ENCODE data around the gene LILRA5. TPM values are rescaled to one million over a fixed set of nuclear protein-coding genes. Genes with fewer than 3 reads are reported as not detected.

Gene LILRA5
- total RNA-seq, 4 donors from 2014 or later: 3.1 to 23.3 (median 3.4) TPM

DNA sequence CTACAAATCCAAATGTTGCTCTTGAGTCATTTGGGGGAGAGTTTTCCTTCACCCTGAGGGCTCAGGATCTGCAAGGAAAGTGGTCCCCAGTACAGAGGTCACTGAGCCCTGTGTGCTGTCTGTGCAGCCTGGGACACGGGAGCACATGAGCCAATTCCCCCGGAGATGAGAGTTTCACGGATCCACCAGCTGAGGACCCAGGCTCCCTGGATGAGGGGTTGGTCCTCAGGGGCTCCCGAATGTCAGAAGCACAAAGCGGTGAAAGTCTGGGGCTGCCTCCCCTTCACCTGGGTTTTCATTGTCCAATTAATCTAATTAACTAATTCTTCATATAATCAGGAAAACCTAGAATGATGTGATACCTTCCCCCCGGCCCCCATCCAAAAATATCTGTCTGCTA lies 18.4 kb downstream of the LILRA5 start:
- TF ChIP-seq, protein P1, sequence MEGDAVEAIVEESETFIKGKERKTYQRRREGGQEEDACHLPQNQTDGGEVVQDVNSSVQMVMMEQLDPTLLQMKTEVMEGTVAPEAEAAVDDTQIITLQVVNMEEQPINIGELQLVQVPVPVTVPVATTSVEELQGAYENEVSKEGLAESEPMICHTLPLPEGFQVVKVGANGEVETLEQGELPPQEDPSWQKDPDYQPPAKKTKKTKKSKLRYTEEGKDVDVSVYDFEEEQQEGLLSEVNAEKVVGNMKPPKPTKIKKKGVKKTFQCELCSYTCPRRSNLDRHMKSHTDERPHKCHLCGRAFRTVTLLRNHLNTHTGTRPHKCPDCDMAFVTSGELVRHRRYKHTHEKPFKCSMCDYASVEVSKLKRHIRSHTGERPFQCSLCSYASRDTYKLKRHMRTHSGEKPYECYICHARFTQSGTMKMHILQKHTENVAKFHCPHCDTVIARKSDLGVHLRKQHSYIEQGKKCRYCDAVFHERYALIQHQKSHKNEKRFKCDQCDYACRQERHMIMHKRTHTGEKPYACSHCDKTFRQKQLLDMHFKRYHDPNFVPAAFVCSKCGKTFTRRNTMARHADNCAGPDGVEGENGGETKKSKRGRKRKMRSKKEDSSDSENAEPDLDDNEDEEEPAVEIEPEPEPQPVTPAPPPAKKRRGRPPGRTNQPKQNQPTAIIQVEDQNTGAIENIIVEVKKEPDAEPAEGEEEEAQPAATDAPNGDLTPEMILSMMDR (IDR thresholded peaks at IDR 0.05; ENCODE audit: low read depth): no peak

DNA sequence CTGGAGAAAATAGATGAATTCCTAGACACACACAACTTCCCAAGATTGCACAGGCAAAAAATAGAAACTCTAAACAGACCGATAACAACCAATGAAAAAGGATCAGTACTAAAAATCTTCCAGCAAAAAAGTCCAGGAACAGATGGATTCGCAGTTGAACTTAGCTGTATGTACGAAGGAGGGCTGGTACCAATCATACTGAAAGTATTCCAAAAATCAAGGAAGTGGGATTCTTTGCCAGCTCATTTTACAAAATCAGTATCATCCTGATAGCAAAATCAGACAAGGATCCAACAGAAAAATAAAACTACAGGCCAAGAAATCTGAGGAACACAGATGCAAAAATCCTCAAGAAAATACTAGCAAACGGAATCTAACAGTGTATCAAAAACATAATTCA lies 25.5 kb downstream of the LILRA5 start:
- TF ChIP-seq, protein P1 (IDR thresholded peaks at IDR 0.05; ENCODE audit: low read depth): no peak

DNA sequence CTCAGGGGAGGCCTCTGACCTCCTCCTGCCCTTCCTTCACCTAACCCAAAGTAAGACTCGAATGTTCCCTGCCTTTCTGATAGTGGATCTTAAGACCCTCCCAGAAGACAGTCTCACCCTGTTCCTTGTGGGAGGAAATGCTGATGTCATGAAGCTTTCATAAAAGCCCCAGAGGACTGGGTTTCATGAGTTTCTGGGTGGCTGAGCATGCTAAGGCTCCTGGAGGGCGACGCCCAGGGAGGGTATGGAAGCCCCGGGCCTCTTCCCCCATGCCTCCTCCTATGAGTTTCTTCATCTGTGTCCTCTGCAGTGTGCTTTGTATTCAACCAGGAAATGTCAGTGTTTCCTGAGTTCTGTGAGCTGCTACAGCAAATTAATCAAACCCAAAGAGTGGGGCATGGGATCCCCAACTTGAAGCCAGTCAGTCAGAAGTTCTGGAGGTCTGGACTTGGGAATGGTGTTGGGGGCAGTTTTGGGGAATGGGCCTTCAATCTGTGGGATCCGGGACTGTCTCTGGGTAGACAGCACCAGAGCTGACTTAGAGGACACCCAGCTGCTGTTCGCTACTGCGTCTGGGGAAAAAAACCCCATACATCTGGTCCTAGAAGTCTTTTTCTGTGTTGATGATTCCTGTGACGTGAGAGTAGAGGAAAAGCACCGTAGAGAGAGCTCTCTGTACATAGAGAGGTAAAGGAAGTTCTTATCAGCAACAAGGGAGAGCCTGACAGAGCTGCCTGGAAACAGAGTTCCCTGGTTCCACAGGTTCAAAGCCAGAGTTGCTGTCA lies 30.1 kb downstream of the LILRA5 start:
- TF ChIP-seq, protein P1 (IDR thresholded peaks at IDR 0.05; ENCODE audit: low read depth): no peak

DNA sequence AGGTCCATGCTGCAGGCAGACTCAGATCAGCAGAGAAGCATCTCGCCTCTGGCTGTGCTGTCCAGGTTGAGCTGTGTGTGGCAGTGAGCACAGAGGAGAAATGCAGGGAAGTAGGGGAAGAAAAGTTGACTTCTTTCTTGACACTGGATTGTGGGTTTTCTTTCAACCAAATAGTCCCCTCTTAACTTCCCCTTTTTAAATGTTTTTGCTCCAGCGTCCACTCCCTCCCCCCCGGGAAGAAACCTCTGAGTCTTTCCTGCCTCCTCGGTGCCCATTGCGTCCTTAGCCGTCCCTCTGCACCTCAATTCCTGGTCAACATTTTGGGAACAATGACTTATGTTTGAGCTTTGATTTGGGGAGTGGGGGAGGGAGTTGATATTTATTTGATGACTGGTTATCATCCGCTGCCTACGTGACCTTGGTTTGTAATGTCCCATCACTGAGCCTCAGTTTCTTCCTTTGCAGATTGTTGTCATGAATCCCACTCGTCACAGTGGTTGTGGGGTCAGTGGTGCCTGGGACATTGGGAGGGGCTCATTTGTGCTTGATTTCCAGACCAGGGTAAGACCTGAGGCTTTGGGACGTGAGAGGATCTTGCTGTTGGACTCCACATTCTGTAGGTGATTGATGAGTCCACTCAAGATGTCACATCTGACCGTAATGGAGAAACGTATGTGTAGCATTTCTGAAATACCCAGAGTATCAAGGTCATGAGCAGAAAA lies 31.8 kb downstream of the LILRA5 start, which contains the start of gene LILRB2:
LILRB2 (minus strand) TSS at position 104 of the 722 bp plus-strand sequence. CDS start 614 bp downstream, outside the sequence.
- TF ChIP-seq, protein P1 (IDR thresholded peaks at IDR 0.05; ENCODE audit: low read depth): no peak

DNA sequence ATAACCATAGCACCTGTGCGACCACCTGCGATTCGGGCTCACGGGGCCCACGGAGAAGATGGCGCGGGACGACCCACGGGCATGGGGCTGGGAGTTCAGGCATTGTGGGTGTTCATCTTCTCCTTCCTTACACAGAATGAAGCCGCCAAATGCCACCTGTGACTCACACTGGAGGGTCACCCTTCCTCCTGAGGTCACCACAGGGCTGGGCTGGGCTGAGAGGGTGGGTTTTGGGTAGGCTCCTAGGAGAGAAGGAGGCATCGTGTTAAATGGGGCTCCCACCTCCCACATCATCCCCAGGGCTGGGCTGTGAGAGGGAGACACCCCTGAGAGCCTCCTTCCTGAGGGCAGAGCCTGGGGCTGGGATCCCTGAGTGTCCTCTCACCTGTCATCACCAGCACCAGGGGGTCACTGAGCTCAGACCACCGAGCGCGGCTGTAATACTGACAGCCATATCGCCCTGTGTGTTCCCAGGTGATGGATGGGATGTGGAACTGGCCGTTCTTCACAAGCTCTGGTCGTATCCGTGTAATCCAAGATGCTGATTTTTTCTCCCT lies 33.5 kb downstream of the LILRA5 start:
- TF ChIP-seq, protein P1 (IDR thresholded peaks at IDR 0.05; ENCODE audit: low read depth): no peak

DNA sequence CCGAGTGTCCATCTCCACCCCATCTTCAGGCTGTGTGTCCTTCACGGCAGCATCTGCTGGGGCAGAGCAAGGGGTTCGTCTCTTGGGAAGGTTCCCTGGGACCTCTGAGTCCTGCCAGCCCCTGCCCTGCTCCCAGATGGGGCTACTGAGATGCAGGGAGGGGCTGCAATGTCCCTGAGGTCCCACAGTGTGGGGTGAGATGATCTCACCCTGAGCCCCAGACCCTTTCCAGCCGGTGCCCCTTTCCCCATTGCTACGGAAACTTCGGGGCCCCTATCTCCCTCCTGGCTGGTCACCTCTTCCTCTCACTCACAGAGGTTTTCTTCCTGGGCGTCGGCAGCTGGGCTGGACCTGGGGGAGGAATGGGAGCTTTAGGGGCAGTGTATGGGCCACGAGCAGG lies 37.0 kb downstream of the LILRA5 start:
- TF ChIP-seq, protein P1 (IDR thresholded peaks at IDR 0.05; ENCODE audit: low read depth): no peak

DNA sequence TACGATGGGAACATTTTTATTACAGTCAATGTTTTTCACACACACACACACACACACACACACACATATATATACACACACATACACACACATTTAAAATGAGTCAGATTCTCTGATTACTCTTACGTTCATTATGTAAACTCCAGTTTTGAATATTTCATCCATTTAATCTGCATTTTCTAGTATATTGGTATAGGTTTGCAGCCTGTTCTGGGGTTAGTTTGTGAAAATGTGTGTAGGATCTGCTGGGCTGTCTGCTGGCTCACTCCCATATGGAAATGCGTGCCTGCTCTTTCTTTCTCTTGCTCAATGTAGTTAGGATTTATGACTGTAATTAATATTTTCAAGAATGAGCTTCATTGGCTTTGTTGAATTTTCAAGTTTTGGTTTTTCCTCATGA lies 39.1 kb downstream of the LILRA5 start:
- TF ChIP-seq, protein P1 (IDR thresholded peaks at IDR 0.05; ENCODE audit: low read depth): no peak

Data from subcutaneous adipose tissue (tissue), 4 donors.